A673 (cell line): ENCODE data around the gene FSD1L. TPM values are rescaled to one million over a fixed set of nuclear protein-coding genes. Genes with fewer than 3 reads are reported as not detected.

ENCODE experiments used
- BruUV-seq: library from RNA; stranded (reverse); fragments of 400-500 nt; replicated peaks from 2 replicates; lab custom pipeline; 2021; lab: Mats Ljungman, UMichigan
- CTCF ChIA-PET: fragments of 300-600 bp; sonication (Branson Sonifier 250); formaldehyde crosslinking; loops from one replicate; lab custom pipeline; 2022; ENCODE audit warnings: antibody characterized with exemption; lab: Charles Lee
- POLR2A ChIA-PET: fragments of 300-600 bp; sonication (Branson Sonifier 250); formaldehyde crosslinking; loops from one replicate; lab custom pipeline; 2022; ENCODE audit warnings: antibody characterized with exemption; ENCODE audit not compliant: low non-redundant PET; lab: Charles Lee
- DNase-seq: peaks from one replicate; pipeline ENCODE4 v3.0.0-alpha.2; 2015; ENCODE audit warnings: low spot score
- H3K27ac ChIP-seq: fragments of 200-600 bp; sonication (generic); 2 replicates; pipeline ENCODE4 v1.5.1; 2016; ENCODE audit warnings: mixed run types, low read depth, mild to moderate bottlenecking, mixed read lengths, antibody characterized with exemption, low read length; ENCODE audit not compliant: poor library complexity, severe bottlenecking
- H3K27me3 ChIP-seq: fragments of 200-600 bp; sonication (generic); replicated peaks from 2 replicates; pipeline ENCODE4 v1.6.1; 2017; ENCODE audit warnings: mixed run types, low read depth, mild to moderate bottlenecking, mixed read lengths, antibody characterized with exemption, low read length; ENCODE audit not compliant: insufficient read depth, poor library complexity
- H3K36me3 ChIP-seq: fragments of 200-600 bp; sonication (generic); 2 replicates; pipeline ENCODE4 v1.6.1; 2016; ENCODE audit warnings: mixed run types, mild to moderate bottlenecking, mixed read lengths, antibody characterized with exemption, low read length; ENCODE audit not compliant: insufficient read depth, poor library complexity, severe bottlenecking
- H3K4me1 ChIP-seq: fragments of 200-600 bp; sonication (generic); 2 replicates; pipeline ENCODE4 v1.6.1; 2017; ENCODE audit warnings: mixed run types, mild to moderate bottlenecking, mixed read lengths, antibody characterized with exemption, low read length; ENCODE audit not compliant: insufficient read depth, poor library complexity, severe bottlenecking
- H3K4me3 ChIP-seq: fragments of 200-600 bp; sonication (generic); 2 replicates; pipeline ENCODE4 v1.5.1; 2016; ENCODE audit warnings: low read depth, mixed run types, mild to moderate bottlenecking, mixed read lengths, low read length; ENCODE audit not compliant: poor library complexity, severe bottlenecking
- H3K9me3 ChIP-seq: fragments of 200-600 bp; sonication (generic); 2 replicates; pipeline ENCODE4 v1.6.1; 2016; ENCODE audit warnings: mixed run types, low read depth, mild to moderate bottlenecking, mixed read lengths, antibody characterized with exemption, low read length; ENCODE audit not compliant: poor library complexity, severe bottlenecking
- CTCF ChIP-seq: fragments of 300-800, 200-600 bp; sonication (generic); conservative IDR thresholded peaks from 2 replicates; pipeline ENCODE4 v1.5.1; 2017; ENCODE audit warnings: low read depth, mild to moderate bottlenecking, antibody characterized with exemption, low read length, moderate library complexity, mixed read lengths
- EZH2 ChIP-seq: fragments of 200-600 bp; sonication (generic); IDR thresholded peaks from 2 replicates; pipeline ENCODE4 v1.6.1; 2017; ENCODE audit warnings: borderline replicate concordance, low read depth, mild to moderate bottlenecking, mixed read lengths, antibody characterized with exemption, low read length; ENCODE audit not compliant: poor library complexity, severe bottlenecking
- intact Hi-C: fragments of 100-400 bp; cut with micrococcal nuclease; formaldehyde crosslinking; loops from one replicate; pipeline ENCODE4 v1.10.0; 2022; ENCODE audit not compliant: unreplicated experiment
- total RNA-seq: library from RNA; stranded (reverse); gene quantifications from 2 replicates; pipeline ENCODE4 v1.2.3, GENCODE V29; 2021

The FSD1L gene
- total RNA-seq, 1 experiment from 2014 or later, result 9.8 TPM

GRCh38 chr9:105531530-105531929 is 83.7 kb downstream of the FSD1L start:
- POLR2A ChIA-PET, result interaction anchor here (0.7 kb wide), 1 partner anchor 1532 kb away, joined by 3 read pairs; no protein-coding TSS in a partner anchor

GRCh38 chr9:105535920-105536668 is 88.3 kb downstream of the FSD1L start:
- Histone ChIP-seq H3K9me3 (no peaks in the 10 kb centered on the region), H3K4me1 (peaks cover 6% of the 10 kb centered on the region), H3K27me3 (no peaks in the 10 kb centered on the region), H3K4me3 (no peak overlapping the region), H3K36me3 (peaks cover 8% of the 10 kb centered on the region), H3K27ac (no peak overlapping the region)
- TF ChIP-seq CTCF (no peak), EZH2 (no peak)
- BruUV-seq, result no TSS peak
- intact Hi-C loops, result no loop called here
- POLR2A ChIA-PET, result no interaction called here
- no peak for DNase-seq
- CTCF ChIA-PET, result no interaction called here

More at GRCh38 chr9:105531530-105531929, 83.7 kb downstream of the FSD1L start:
- no peaks in the 10 kb centered on the region for H3K27me3 ChIP-seq
- TF ChIP-seq CTCF (no peak), EZH2 (no peak)
- no TSS peak for BruUV-seq
- no peak overlapping the region for H3K27ac ChIP-seq
- intact Hi-C loops, result no loop called here
- H3K4me1 ChIP-seq, result peaks cover 6% of the 10 kb centered on the region
- no peak overlapping the region for H3K4me3 ChIP-seq
- DNase-seq, result no peak
- peaks cover 8% of the 10 kb centered on the region for H3K36me3 ChIP-seq
- CTCF ChIA-PET, result no interaction called here
- H3K9me3 ChIP-seq, result no peaks in the 10 kb centered on the region

GRCh38 chr9:105539452-105539851 is 91.6 kb downstream of the FSD1L start:
- peak; percentile 41; the same call in 1 of the 2 replicates for TF ChIP-seq CTCF
- no peak for TF ChIP-seq EZH2
- H3K4me3 ChIP-seq, result no peak overlapping the region
- ChIA-PET POLR2A (no interaction called here), CTCF (no interaction called here)
- H3K4me1 ChIP-seq, result no peaks in the 10 kb centered on the region
- intact Hi-C loops, result no loop called here
- no TSS peak for BruUV-seq
- H3K27me3 ChIP-seq, result no peaks in the 10 kb centered on the region
- H3K36me3 ChIP-seq, result peaks cover 8% of the 10 kb centered on the region
- H3K27ac ChIP-seq, result no peak overlapping the region
- no peaks in the 10 kb centered on the region for H3K9me3 ChIP-seq
- DNase-seq, result peak; percentile 25
